Spinal cord (tissue), 10 donors: ENCODE measurements around the gene NCCRP1. TPM values are rescaled to one million over a fixed set of nuclear protein-coding genes. Genes with fewer than 3 reads are reported as not detected.

Experiments
- DNase-seq, 6 donors: peaks; one replicate each; pipeline versions ENCODE4 v3.0.0 to v3.0.0-alpha.2; 2013 to 2015; ENCODE audit warnings: low spot score in 6 of 6, low read depth in 4 of 6
- H3K27ac ChIP-seq: one replicate; pipeline ENCODE4 v1.5.1; 2013; ENCODE audit warnings: low read depth, low read length, control low read depth
- H3K27me3 ChIP-seq: one replicate; pipeline ENCODE4 v1.6.1; 2013; ENCODE audit warnings: low read length; ENCODE audit not compliant: control insufficient read depth, insufficient read depth
- H3K36me3 ChIP-seq: one replicate; pipeline ENCODE4 v1.6.1; 2013; ENCODE audit warnings: low read length; ENCODE audit not compliant: control insufficient read depth, insufficient read depth
- H3K4me1 ChIP-seq: one replicate; pipeline ENCODE4 v1.6.1; 2013; ENCODE audit warnings: low read length; ENCODE audit not compliant: control insufficient read depth, insufficient read depth
- H3K4me3 ChIP-seq: one replicate; pipeline ENCODE4 v1.5.1; 2013; ENCODE audit warnings: low read depth, low read length, control low read depth
- H3K9me3 ChIP-seq: one replicate; pipeline ENCODE4 v1.6.1; 2013; ENCODE audit warnings: low read length; ENCODE audit not compliant: control insufficient read depth, insufficient read depth
- WGBS: methylation state at CpG from one replicate; pipeline ENCODE4 v1.1.5; 2013; ENCODE audit warnings: missing lambda C conversion rate; ENCODE audit not compliant: insufficient coverage; 5-methylcytosine and 5-hydroxymethylcytosine counted together
- polyA plus RNA-seq, 2 donors: library from polyadenylated mRNA; unstranded; fragments of 120-200 nt; gene quantifications; one replicate each; pipeline ENCODE4 v1.2.1, GENCODE V29; 2013; ENCODE audit not compliant: insufficient read length in 2 of 2
- total RNA-seq, 2 donors: library from RNA; depleted of rRNA in 1 of 2; stranded (reverse); fragments of 120-200 nt in 1 of 2; fragments of >200 nt in 1 of 2; gene quantifications; one replicate each; pipeline versions ENCODE4 v1.2.3 to v1.2.4, GENCODE V29; 2013 to 2014
- donor health status: healthy.

Gene NCCRP1
- total and polyA plus RNA-seq, 4 donors: 0.10 to 0.29 (median 0.16) TPM

DNA sequence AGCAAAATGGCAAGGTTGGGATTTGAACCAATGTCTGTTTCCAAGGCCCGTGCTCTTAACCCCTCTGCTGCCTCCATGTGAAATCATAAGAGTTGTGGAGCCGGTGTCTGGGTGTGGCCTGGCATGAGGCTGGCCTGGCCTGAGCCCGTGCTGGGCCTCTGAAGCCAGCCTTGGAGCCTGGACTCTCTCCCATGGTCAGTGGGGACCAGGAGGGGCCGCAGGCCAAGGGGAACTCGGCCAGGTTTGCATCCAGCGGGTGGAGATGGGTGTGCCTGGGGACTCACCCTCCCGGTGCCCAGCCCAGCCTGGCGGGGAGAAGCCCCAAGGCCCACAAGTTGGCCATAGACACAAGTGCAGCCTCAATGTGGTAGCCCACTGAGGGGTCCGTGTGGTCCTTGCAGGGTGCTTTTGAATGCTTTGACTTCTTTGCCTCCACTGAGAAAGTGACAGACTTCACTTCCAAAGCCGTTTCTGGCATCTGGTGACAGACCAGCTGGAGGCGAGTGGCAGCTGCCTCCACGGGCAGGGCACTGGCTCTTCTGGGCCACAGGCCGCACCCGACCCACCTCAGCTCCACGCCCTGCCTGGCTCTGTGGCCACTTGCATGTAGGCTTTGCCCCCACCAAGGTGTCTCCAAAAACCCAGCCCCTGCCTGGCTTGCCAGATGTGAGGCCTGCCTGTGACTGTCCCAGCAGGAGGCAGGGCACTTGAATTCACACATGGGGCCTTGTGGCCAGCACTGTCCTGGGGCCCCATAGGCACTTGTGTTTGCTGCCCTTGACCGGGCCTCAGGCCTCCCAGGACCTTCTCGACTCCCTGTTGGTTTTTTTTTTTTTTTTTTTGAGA, 26.2 kb upstream of the NCCRP1 start:
- Histone ChIP-seq H3K4me3 (no peak overlapping the region), H3K9me3 (no peaks in the 10 kb centered on the region), H3K4me1 (peaks cover 18% of the 10 kb centered on the region), H3K27ac (no peak overlapping the region), H3K36me3 (peaks cover 83% of the 10 kb centered on the region), H3K27me3 (no peaks in the 10 kb centered on the region)
- WGBS: 81% methylated on average over 17 of the region's 17 CpGs
- DNase-seq: no peak

DNA sequence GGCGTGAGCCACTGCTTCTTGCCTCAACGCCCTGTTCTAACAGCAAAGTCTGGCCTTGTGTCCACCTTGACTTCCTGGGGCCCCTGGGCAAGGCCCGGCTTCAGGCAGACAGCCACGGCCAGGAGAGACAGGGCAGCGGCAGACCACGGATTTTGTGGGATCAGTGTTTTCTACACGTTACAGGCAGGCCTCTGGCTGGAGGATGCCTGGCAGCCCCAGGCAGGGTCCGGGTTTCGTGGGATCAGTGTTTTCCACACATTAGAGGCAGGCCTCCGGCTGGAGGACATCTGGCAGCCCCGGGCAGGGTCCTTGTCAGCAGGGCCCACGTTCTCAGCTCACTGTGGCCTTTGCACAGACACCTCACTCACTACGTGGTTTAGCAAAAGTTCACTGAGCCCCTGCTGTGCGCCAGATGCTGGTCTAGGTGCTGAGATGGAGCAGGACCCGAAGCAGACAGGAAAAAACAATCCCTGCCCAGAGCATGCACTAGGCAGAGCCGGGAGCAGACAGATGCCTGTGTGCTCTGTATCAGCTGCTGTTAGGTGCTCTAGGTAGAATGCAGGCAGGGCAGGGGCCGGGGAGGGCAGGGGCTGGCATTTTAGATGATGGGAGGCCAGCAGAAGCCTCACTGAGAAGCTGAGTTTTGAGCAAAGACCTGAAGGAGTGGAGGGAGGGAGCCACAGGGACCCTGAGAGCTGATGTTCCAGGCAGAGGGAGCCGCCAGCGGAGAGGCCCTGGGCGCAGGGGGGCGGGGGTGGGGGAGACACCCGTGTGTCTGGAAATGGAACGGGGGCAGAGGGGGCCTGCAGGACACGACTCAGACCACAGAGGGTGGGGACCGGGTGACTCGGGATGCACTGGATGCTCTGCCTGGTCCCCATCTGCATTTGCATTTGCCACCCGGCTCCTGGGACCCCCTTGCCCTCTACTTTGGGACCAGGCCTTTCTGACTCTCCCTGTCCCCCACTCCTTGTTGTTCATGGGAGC, 25.0 kb upstream of the NCCRP1 start:
- no peaks in the 10 kb centered on the region for H3K27me3 ChIP-seq
- no peaks in the 10 kb centered on the region for H3K9me3 ChIP-seq
- no peak for DNase-seq
- peaks cover 12% of the 10 kb centered on the region for H3K4me1 ChIP-seq
- peaks cover 93% of the 10 kb centered on the region for H3K36me3 ChIP-seq
- 73% methylated on average over 24 of the region's 27 CpGs for WGBS
- H3K4me3 ChIP-seq: no peak overlapping the region
- no peak overlapping the region for H3K27ac ChIP-seq

DNA sequence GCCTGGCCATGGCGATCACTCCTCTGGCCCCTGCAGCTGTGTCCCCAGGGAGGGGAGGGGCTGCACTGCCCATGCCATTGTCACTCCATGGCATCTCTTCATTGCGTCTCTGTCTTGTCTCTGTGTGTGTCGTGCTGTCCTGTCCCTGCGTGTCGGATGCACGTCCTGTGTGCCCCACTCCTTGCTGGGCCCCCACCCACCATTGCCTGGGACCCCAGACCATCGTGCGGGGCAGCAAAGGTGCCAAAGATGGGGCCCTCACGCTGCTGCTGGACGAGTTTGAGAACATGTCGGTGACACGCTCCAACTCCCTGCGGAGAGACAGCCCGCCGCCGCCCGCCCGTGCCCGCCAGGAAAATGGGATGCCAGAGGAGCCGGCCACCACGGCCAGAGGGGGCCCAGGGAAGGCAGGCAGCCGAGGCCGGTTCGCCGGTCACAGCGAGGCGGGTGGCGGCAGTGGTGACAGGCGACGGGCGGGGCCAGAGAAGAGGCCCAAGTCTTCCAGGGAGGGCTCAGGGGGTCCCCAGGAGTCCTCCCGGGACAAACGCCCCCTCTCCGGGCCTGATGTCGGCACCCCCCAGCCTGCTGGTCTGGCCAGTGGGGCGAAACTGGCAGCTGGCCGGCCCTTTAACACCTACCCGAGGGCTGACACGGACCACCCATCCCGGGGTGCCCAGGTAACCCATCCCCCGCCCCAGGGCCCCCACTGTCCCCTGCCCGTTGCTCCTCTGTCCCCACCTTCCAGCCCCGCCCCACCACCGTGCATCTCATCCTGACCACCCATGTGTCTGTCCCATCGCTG, 23.9 kb upstream of the NCCRP1 start:
- no peaks in the 10 kb centered on the region for H3K9me3 ChIP-seq
- H3K4me1 ChIP-seq: peaks cover 1% of the 10 kb centered on the region
- 88% methylated on average over 44 of the region's 45 CpGs for WGBS
- no peak for DNase-seq
- no peaks in the 10 kb centered on the region for H3K27me3 ChIP-seq
- H3K4me3 ChIP-seq: no peak overlapping the region
- peaks cover 97% of the 10 kb centered on the region for H3K36me3 ChIP-seq
- no peak overlapping the region for H3K27ac ChIP-seq

DNA sequence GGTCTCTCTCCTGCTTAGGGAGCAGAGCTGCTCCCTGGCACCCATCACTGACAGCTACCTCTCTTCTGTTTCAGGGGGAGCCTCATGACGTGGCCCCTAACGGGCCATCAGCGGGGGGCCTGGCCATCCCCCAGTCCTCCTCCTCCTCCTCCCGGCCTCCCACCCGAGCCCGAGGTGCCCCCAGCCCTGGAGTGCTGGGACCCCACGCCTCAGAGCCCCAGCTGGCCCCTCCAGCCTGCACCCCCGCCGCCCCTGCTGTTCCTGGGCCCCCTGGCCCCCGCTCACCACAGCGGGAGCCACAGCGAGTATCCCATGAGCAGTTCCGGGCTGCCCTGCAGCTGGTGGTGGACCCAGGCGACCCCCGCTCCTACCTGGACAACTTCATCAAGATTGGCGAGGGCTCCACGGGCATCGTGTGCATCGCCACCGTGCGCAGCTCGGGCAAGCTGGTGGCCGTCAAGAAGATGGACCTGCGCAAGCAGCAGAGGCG, 23.2 kb upstream of the NCCRP1 start:
- DNase-seq: no peak
- Histone ChIP-seq H3K27ac (no peak overlapping the region), H3K9me3 (no peaks in the 10 kb centered on the region), H3K4me3 (no peak overlapping the region), H3K36me3 (peaks cover 97% of the 10 kb centered on the region), H3K4me1 (no peaks in the 10 kb centered on the region), H3K27me3 (no peaks in the 10 kb centered on the region)
- WGBS: 93% methylated on average over 20 of the region's 25 CpGs

DNA sequence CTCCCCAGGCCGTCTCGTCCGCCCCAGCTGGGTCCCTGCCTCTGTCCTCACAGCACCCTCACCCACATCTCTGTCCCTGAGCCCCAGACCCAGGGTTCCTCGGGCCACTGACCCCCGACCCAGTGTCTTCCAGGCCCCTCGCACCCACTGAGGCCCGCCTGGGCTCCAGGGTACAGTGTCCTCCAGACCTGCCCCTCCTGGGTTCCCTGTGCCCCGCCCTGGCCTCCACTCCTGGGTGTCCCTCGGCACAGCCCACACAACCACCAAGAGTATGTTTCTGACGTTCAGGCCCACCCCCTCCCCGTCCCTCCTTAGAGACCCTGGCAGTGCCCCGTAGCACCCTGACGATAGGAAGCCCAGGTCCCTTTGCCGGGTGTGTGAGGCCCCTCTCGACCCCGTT, 22.6 kb upstream of the NCCRP1 start:
- Histone ChIP-seq H3K27ac (no peak overlapping the region), H3K36me3 (peaks cover 98% of the 10 kb centered on the region), H3K4me3 (no peak overlapping the region), H3K4me1 (no peaks in the 10 kb centered on the region), H3K9me3 (no peaks in the 10 kb centered on the region), H3K27me3 (no peaks in the 10 kb centered on the region)
- WGBS: 84% methylated on average over 16 of the region's 16 CpGs
- no peak for DNase-seq

DNA sequence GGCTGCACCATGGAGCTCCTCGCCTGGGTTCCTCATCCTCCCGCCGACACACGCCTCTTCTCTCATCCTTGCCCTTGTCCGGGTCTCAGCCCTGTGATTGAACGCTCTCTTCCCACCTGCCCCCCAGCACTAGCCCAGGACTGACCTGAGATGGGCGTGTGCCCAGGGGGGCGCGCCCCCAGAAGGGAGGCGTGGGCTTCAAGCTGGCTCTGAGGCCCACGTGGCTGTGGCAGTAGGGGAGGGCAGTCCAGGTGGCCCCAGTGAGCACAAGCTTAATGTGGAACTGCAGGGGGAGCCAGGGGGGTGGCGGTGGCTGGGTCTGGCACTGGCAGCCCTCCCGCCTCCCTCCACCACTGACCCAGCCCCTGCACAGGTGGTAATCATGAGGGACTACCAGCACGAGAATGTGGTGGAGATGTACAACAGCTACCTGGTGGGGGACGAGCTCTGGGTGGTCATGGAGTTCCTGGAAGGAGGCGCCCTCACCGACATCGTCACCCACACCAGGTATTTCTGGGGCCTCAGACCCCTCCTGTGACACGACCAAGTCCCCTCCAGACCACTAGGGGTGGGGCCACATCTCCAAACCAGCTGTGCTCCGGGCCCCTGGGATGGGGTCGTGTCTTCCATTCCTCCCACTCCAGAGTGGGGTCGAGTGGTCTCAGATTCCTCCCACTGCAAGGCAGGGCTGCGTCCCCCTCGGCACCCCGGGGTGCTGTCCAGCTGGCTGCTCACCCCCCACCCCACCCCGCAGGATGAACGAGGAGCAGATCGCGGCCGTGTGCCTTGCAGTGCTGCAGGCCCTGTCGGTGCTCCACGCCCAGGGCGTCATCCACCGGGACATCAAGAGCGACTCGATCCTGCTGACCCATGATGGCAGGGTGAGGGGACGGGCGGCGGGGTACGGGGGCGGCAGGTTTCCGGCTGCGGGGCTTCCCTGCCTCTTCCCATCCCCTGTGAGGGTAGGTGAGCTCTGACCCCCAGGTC, 21.9 kb upstream of the NCCRP1 start:
- no peaks in the 10 kb centered on the region for H3K4me1 ChIP-seq
- no peak overlapping the region for H3K27ac ChIP-seq
- H3K27me3 ChIP-seq: no peaks in the 10 kb centered on the region
- no peak overlapping the region for H3K4me3 ChIP-seq
- DNase-seq: no peak
- WGBS: 91% methylated on average over 31 of the region's 43 CpGs
- no peaks in the 10 kb centered on the region for H3K9me3 ChIP-seq
- peaks cover 98% of the 10 kb centered on the region for H3K36me3 ChIP-seq

DNA sequence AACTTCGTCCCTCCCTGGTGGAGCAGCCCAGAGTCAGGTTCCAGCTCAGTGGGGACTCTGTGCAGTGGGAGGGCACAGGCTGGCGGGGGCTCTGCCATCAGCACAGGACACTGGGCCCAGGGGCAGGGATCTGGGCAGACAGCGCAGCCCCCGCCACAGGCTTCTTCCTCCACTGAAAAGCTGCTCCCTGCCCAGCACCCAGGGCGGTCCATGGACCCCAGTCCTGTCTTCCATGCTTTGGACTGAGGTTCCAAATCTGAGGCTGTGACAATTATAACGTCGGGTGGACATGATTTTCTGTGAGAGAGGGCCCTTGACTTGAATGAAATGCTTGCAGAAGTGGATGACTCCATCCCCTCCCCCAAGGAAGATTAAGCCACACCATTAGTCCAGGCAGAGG, 21.2 kb upstream of the NCCRP1 start:
- WGBS: 98% methylated on average over 3 of the region's 7 CpGs
- Histone ChIP-seq H3K27me3 (no peaks in the 10 kb centered on the region), H3K27ac (no peak overlapping the region), H3K4me1 (no peaks in the 10 kb centered on the region), H3K36me3 (peaks cover 98% of the 10 kb centered on the region), H3K4me3 (no peak overlapping the region), H3K9me3 (no peaks in the 10 kb centered on the region)
- DNase-seq: no peak

DNA sequence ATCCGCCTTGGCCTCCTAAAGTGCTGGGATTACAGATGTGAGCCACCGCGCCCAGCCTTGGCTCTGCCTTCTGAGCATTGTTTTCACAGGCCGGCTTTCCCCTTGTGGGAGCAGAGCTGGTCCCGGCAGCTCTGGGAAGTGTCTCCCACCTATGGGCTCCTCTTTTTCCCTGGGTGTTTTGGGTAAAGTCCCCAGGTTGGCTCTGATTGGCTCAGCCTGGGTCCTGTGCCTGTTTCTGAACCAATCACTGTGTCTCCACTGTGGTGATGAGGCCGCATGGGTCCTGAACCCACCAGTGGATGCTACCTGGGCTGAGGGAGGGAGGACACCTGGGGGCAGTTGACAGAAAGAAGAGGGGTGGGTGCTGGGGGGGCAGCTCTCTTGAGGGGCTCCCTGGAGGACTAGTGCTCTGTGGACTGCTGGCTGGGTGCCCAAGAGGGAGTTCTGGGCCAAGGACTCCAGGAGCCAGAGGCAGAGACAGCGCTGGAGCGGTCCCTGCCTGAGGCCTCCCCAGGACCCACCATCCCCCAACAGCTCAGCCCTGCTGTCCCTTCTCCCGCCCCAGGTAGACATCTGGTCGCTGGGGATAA, 19.6 kb upstream of the NCCRP1 start:
- H3K27ac ChIP-seq: no peak overlapping the region
- H3K36me3 ChIP-seq: peaks cover 96% of the 10 kb centered on the region
- H3K4me1 ChIP-seq: no peaks in the 10 kb centered on the region
- DNase-seq: no peak
- H3K9me3 ChIP-seq: no peaks in the 10 kb centered on the region
- H3K27me3 ChIP-seq: no peaks in the 10 kb centered on the region
- no peak overlapping the region for H3K4me3 ChIP-seq
- 100% methylated on average over 6 of the region's 10 CpGs for WGBS
